Astrocyte of the cerebellum (primary cell): ENCODE data around the gene JPH3.
A peak's percentile ranks its signal among the peaks of the same experiment; 100 is the strongest.

Experiments
- DNase-seq: peaks from one replicate; pipeline ENCODE4 v3.0.0-alpha.2; 2011; ENCODE audit warnings: low read depth
- H3K4me3 ChIP-seq: 2 replicates; pipeline ENCODE4 v1.5.1; 2011; ENCODE audit warnings: mild to moderate bottlenecking, low read depth, low read length, moderate library complexity
- in situ Hi-C: cut with HindIII; loops from 2 replicates; pipeline ENCODE4 v1.10.0; 2017; ENCODE audit warnings: low sequenced_read_pairs
- TF ChIP-seq, protein P1 (sequence below): IDR thresholded peaks from 2 replicates; pipeline ENCODE4 v1.5.1; 2012; ENCODE audit warnings: low read length, low read depth, moderate library complexity, mild to moderate bottlenecking; ENCODE audit errors: missing control alignments

Gene JPH3

DNA sequence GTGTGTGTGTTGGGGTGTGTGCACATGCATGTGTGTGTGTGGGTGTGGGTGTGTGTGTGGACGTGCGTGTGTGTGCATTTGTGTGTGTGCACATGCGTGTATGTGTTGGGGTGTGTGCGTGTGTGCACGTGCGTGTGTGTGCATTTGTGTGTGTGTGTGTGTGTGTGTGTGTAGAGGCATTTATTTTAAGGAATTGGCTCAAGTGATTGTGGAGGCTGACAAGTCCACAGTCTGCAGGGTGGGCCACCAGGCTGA, 37.9 kb upstream of the JPH3 start:
- TF ChIP-seq, protein P1, sequence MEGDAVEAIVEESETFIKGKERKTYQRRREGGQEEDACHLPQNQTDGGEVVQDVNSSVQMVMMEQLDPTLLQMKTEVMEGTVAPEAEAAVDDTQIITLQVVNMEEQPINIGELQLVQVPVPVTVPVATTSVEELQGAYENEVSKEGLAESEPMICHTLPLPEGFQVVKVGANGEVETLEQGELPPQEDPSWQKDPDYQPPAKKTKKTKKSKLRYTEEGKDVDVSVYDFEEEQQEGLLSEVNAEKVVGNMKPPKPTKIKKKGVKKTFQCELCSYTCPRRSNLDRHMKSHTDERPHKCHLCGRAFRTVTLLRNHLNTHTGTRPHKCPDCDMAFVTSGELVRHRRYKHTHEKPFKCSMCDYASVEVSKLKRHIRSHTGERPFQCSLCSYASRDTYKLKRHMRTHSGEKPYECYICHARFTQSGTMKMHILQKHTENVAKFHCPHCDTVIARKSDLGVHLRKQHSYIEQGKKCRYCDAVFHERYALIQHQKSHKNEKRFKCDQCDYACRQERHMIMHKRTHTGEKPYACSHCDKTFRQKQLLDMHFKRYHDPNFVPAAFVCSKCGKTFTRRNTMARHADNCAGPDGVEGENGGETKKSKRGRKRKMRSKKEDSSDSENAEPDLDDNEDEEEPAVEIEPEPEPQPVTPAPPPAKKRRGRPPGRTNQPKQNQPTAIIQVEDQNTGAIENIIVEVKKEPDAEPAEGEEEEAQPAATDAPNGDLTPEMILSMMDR: no peak
- no peak overlapping the region for H3K4me3 ChIP-seq
- no peak for DNase-seq
- in situ Hi-C loops: no loop called here

DNA sequence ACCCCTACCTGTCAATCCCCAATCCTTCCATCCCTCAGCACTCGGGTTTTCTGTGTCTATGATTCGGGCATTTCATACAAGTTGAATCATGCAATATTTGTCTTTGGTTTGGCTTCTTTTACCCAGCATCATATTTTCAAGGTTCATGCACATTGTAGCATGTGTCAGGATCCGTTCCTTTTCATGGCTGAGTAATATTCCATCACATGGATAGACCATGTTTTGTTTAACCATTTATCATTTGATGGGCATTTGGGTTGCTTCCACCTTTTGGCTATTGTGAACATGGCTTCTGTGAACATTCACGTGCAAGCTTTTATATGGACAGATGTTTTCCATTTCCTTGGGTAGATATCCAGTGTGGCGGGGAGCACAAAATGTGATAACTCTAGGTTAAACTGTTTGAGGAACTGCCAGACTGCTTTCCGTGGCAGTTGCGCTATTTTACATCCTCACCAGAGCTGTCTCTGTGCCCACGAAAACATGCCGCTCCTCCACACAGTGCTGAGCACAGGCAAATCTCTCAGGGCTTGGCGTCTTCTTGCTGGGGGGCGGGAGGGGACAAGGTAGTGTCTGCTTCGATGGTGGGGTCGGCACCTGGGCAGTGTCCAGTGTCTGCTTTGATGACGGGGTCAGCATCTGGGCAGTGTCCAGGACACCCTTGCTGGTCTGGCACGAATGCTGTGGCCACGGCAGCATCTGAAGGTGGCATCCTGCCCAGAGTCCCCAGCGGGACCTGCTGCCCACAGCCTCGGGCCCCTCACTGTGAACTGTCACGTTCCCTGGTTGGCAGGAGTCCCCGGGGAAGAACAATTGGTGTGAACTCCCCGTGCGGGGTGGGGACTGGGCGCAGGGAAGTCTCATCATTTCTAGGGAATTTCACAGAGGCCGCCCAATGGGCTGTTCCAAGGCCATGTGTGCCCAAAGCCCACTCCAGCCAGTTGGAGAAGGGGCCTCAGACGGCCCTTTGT, 32.4 kb upstream of the JPH3 start:
- DNase-seq: no peak
- H3K4me3 ChIP-seq: no peak overlapping the region
- TF ChIP-seq, protein P1: no peak
- in situ Hi-C loops: no loop called here

DNA sequence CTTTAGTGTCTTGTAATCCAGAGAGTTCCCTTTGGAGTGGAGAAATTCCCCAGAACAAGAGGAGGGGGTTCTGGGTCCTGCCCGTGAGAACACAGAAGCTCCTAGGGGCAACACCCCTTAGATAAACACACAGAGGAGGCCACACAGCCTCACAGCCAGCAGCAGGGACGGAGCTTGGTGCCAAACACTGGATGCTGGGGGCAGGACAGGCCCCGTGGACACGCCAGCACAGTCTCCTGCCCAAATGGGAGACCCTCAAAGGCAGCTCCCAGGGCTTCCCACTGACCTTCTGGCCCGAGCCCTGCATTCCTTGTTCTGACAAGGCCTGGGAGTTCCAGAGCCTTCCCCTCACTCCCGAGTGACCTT, 31.8 kb upstream of the JPH3 start:
- in situ Hi-C loops: no loop called here
- no peak overlapping the region for H3K4me3 ChIP-seq
- TF ChIP-seq, protein P1: no peak
- no peak for DNase-seq

DNA sequence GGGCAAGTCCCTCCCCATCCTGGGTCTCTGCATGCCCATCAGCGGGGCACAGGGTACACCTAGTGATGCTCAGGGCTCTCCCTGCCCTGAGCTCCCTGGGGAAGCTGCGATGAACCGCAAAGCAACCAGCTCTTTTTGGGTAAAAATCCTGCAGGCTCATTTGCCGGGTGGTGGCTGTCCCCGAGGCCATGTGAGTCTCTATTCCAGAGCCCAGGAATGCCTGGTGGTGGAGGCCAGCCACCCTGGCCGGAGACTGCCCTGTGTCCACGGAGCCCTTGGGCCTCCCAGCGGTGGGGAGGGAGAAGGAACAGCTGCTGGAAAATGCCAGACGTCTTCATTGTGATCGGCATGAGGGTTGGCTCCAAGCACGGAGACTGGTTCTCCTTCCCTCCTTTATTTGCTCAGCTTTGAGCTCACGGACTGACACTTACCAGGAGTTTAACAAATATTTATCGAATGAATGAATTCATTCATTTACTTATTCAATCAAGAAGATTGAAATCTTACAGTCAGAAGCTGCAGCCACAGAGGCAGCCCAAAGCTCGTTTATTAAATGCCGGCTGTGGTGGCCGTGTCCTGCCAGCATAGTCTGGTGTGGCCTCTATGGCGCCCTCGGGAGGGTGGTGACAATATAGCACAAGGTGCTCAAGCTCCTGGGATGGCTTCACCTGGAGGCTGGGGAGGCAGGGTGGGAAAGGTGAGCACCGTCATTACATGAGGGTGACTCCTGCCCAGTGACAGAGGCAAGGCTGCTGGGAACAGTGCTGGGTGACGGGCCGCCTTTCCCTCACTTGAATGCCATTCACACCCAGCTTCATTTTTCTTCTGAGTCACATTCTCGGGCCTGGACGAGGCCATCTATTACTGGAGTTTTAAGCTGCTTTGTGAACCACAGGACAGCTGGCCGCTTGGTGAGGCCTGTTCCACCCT, 31.1 kb upstream of the JPH3 start:
- no peak overlapping the region for H3K4me3 ChIP-seq
- in situ Hi-C loops: no loop called here
- DNase-seq: no peak
- TF ChIP-seq, protein P1: peak; percentile 58

DNA sequence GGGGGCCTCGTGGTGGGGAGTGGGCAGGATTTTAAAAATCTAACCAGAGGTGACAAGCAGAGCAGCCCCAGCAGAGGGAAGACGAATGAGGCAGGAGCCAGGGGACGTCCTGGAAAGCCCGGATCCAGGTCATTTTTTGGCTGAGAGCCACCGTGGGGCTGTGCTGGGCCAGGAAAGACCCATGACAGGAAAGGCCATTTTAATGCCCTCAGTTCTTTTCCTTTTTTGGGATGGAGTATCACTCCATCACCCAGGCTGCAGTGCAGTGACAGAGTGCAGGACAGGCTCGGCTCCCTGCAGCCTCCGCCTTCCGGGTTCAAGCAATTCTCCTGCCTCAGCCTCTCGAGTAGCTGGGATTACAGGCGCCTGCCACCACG, 30.5 kb upstream of the JPH3 start:
- no peak overlapping the region for H3K4me3 ChIP-seq
- DNase-seq: no peak
- in situ Hi-C loops: no loop called here
- TF ChIP-seq, protein P1: no peak

DNA sequence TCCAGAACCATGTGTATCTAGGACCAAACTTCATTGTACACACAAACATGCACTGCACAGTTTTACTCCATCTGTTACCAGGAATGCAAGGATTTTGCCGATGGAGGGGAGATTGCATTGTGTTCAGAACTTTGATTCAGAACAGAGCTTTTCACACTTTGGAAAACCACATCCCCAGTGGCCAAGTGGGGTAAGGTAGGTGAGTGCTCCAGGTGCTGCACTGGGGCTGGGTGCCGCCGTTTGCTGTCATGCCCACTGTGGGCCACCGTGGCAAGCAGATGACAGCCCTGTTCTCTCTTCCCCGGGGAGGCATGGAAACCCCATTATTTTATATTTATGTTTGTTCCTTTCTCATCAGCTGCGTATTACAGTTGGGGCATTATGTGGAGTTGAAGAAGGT, 29.3 kb upstream of the JPH3 start:
- no peak overlapping the region for H3K4me3 ChIP-seq
- in situ Hi-C loops: no loop called here
- TF ChIP-seq, protein P1: no peak

More for the DNA sequence above, 29.3 kb upstream of the JPH3 start:
- DNase-seq: no peak
